OCI-LY3 (cell line): ENCODE results near the gene PIGU.

ENCODE experiments used
- H2AFZ ChIP-seq: fragments of 200-600, 300-600 bp; shearing (Covaris generic); 2 replicates; pipeline ENCODE4 v1.6.0; 2014; ENCODE audit warnings: antibody characterized with exemption, low read depth, low read length
- H3K27ac ChIP-seq: fragments of 200-600, 300-600 bp; sonication (generic); 2 replicates; pipeline ENCODE4 v1.5.1; 2014; ENCODE audit warnings: mild to moderate bottlenecking, low read length, moderate library complexity, mixed read lengths
- H3K27me3 ChIP-seq: fragments of 200-600, 300-600 bp; sonication (generic); 2 replicates; pipeline ENCODE4 v1.6.1; 2014; ENCODE audit warnings: low read depth, low read length, mixed read lengths
- H3K36me3 ChIP-seq: fragments of 200-600, 300-600 bp; sonication (generic); replicated peaks from 2 replicates; pipeline ENCODE3; 2014; ENCODE audit warnings: low read depth, low read length, mixed read lengths
- H3K4me1 ChIP-seq: fragments of 300-600, 200-600 bp; sonication (generic); 2 replicates; pipeline ENCODE4 v1.6.1; 2014; ENCODE audit warnings: low read length, mixed read lengths
- H3K4me2 ChIP-seq: fragments of 200-600, 300-600 bp; sonication (generic); 2 replicates; pipeline ENCODE4 v1.6.1; 2014; ENCODE audit warnings: low read length, mixed read lengths
- H3K4me3 ChIP-seq: fragments of 300-600, 200-600 bp; sonication (generic); 2 replicates; pipeline ENCODE4 v1.5.1; 2014; ENCODE audit warnings: antibody characterized with exemption, mild to moderate bottlenecking, low read length, moderate library complexity
- H3K79me2 ChIP-seq: fragments of 300-600, 200-600 bp; shearing (Covaris generic); 2 replicates; pipeline ENCODE4 v1.6.1; 2014; ENCODE audit warnings: mild to moderate bottlenecking, low read length, mixed read lengths
- H3K9ac ChIP-seq: fragments of 300-600, 200-600 bp; shearing (Covaris generic); 2 replicates; pipeline ENCODE4 v1.6.0; 2014; ENCODE audit warnings: mild to moderate bottlenecking, low read length, moderate library complexity
- H3K9me3 ChIP-seq: fragments of 200-600, 300-600 bp; shearing (Covaris generic); 2 replicates; pipeline ENCODE4 v1.6.1; 2014; ENCODE audit warnings: low read length, mixed read lengths; ENCODE audit not compliant: insufficient read depth
- H4K20me1 ChIP-seq: fragments of 200-600, 300-600 bp; sonication (generic); 2 replicates; pipeline ENCODE4 v1.6.1; 2016; ENCODE audit warnings: low read length, mixed read lengths; ENCODE audit not compliant: insufficient read depth
- CTCF ChIP-seq: fragments of 200-600, 300-600 bp; sonication (generic); IDR thresholded peaks from 2 replicates; pipeline ENCODE4 v1.5.1; 2014; ENCODE audit warnings: antibody characterized with exemption, low read length, low read depth
- EZH2phosphoT487 ChIP-seq: fragments of 200-600 bp; shearing (Covaris generic); IDR thresholded peaks from 2 replicates; pipeline ENCODE4 v1.6.1; 2018; ENCODE audit warnings: antibody characterized with exemption, mixed run types, low read depth

PIGU gene

GRCh38 chr20:34638532-34638931, 38.4 kb downstream of the PIGU start:
- peaks cover 6% of the 10 kb centered on the region for H3K4me1 ChIP-seq
- no peak overlapping the region for H3K27ac ChIP-seq
- H3K36me3 ChIP-seq, result peaks cover 16% of the 10 kb centered on the region
- H3K27me3 ChIP-seq, result no peaks in the 10 kb centered on the region
- no peaks in the 10 kb centered on the region for H4K20me1 ChIP-seq
- H2AFZ ChIP-seq, result no peak overlapping the region
- H3K9ac ChIP-seq, result no peak overlapping the region
- no peak overlapping the region for H3K4me2 ChIP-seq
- H3K9me3 ChIP-seq, result no peaks in the 10 kb centered on the region
- H3K4me3 ChIP-seq, result no peak overlapping the region
- TF ChIP-seq EZH2phosphoT487 (no peak), CTCF (no peak)
- H3K79me2 ChIP-seq, result no peaks in the 10 kb centered on the region

- H2AFZ ChIP-seq, result no peak overlapping the region
- H3K9ac ChIP-seq, result no peak overlapping the region
- no peaks in the 10 kb centered on the region for H4K20me1 ChIP-seq
- no peak overlapping the region for H3K4me3 ChIP-seq
- no peaks in the 10 kb centered on the region for H3K27me3 ChIP-seq
- no peak overlapping the region for H3K4me2 ChIP-seq
- H3K9me3 ChIP-seq, result no peaks in the 10 kb centered on the region
- no peak overlapping the region for H3K27ac ChIP-seq
- TF ChIP-seq CTCF, result no peak
- no peak for TF ChIP-seq EZH2phosphoT487
- no peaks in the 10 kb centered on the region for H3K79me2 ChIP-seq
- peaks cover 6% of the 10 kb centered on the region for H3K4me1 ChIP-seq
- peaks cover 16% of the 10 kb centered on the region for H3K36me3 ChIP-seq
Observed at GRCh38 chr20:34638039-34638292, 38.9 kb downstream of the PIGU start.

GRCh38 chr20:34637245-34638038, 39.5 kb downstream of the PIGU start:
- Histone ChIP-seq H4K20me1 (no peaks in the 10 kb centered on the region), H2AFZ (no peak overlapping the region), H3K36me3 (peaks cover 16% of the 10 kb centered on the region), H3K9ac (no peak overlapping the region), H3K27ac (no peak overlapping the region), H3K79me2 (no peaks in the 10 kb centered on the region), H3K4me1 (peaks cover 6% of the 10 kb centered on the region), H3K9me3 (no peaks in the 10 kb centered on the region), H3K4me3 (no peak overlapping the region), H3K4me2 (no peak overlapping the region), H3K27me3 (no peaks in the 10 kb centered on the region)
- no peak for TF ChIP-seq CTCF

GRCh38 chr20:34636648-34637047, 40.2 kb downstream of the PIGU start:
- no peak for TF ChIP-seq CTCF
- no peak for TF ChIP-seq EZH2phosphoT487
- Histone ChIP-seq H3K4me1 (no peaks in the 10 kb centered on the region), H3K4me3 (no peak overlapping the region), H3K27ac (no peak overlapping the region), H3K36me3 (peaks cover 16% of the 10 kb centered on the region), H3K27me3 (no peaks in the 10 kb centered on the region), H4K20me1 (no peaks in the 10 kb centered on the region), H2AFZ (no peak overlapping the region), H3K9ac (no peak overlapping the region), H3K9me3 (no peaks in the 10 kb centered on the region), H3K4me2 (no peak overlapping the region), H3K79me2 (no peaks in the 10 kb centered on the region)
